NCI-H82 treated with DMSO at 0.1 percent for 48 hours (cell line): ENCODE data around the gene RBM10.

ENCODE experiments used
- DNase-seq: peaks from one replicate; lab custom pipeline; 2025; ENCODE audit not compliant: unreplicated experiment; lab: John Stamatoyannopoulos, UW

Gene RBM10

GRCh38 chrX:47216393-47216925, 71.4 kb downstream of the RBM10 start:
- peak; percentile 50 for DNase-seq

DNA sequence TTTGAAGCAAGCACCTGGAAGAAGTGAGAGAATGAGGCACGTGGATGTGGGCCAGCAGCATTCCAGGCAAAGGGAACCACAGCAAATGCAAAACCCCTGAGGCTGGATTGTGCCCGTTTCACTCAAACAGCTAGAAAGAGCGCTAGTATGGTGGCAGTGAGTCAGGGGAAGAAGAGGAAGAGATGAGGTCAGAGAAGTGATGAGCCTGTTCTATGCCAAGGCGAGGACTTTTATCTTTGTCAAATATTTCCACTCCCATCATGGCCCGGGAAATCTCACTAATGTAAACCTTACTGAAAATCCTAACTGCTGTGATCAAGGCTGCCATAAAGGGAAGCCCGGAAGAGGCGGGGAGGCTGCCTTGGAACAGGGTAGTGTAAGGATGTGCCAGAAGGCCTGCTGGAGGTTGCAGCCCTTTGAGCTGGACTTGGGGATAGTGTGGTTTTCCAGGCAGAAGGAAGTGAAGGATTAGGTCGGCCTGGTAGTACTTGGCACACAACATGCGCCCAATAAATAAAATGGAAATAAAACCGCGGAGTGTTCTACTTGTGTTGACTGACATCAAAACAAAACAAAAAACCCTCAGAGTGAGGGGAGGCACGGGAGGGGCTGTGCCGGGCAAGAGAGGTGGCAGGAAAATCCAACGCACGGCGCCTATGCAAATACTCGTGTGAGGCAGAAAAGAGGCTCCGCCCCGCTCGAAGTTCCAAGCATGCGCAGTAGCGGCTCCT, 72.3 kb downstream of the RBM10 start:
- peak; percentile 67 for DNase-seq

GRCh38 chrX:47217852-47218279, 72.8 kb downstream of the RBM10 start:
- DNase-seq: peak; percentile 99

DNA sequence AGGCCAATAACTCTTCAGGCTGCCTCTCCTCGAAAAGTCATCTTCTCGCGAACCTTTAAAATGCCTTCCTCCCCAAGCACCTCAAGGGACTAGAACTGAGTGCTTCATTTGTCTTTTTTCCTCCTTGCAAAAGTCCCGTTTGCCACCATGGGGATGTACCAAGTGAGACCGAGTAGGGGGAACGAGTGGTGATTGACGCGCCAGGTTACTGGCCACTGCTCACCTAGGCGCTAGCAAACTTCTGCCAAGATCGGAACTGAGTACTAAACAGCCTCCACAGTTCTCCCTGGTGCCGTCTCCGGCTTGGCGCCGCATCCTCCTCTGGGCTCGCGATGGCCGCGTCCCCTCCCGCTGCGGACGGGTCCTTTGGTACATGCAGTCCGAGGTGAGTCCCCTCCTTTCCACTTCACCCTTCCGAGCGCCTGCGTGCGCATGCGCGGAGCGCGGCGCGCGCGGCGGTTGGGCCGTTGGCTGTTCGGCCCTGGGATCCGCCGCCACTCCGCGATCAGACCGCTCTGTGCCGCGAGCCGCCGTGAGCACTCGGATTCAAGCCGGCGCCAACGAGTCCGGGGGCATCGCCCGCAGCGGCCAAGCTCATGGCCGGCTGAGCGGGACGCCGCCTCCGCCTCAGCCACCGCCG, 73.4 kb downstream of the RBM10 start, which contains the start of gene CDK16:
TSS of gene CDK16 (plus strand) at position 402 of the 640 bp plus-strand sequence. CDS start 4,877 bp downstream, outside the sequence.
- peak; percentile 76 for DNase-seq

DNA sequence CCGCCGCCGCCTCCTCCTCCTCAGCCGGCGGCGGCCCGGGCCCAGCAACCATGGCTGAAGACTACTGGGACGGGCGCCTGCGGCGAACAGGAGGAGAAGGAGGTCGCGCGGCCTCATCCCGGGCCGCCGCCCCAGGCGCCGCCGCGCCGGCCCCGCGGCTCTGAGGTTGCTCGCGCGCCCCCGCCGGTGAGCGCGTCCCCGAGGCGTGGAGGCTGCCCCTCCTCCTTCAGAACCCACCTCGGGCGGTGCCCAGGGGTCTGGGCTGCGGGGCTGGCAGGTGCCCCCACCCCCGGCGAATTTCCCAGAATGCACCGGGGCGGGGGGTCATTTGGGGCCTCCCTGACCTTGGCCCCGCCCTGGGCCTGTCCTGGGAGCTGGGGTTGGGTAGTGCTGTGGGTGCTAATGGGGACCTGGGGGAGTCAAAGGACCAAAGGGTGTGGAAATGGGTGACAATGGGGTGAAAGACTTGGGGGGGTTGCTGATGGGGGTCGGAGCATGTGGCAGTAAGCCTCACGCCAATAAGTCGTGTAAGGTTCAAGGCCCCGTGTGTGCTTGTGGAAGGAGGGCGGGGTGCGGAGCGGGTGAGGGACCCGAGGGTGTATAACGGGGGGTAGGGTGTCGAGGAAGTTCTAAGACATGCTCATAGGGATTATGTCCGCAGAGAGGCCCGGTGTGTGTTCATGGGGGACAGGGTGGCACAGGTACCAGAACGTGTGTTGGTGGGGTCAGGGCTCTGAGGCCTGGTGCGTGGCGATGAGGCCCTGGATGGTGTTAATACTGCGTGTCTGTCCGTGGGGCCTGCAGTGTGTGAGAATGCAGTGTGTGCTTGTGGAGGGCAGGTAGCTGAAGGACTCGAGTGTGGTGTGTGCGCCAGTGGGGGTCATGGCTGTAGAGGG, 74.1 kb downstream of the RBM10 start:
- no peak for DNase-seq

GRCh38 chrX:47221756-47222155, 76.7 kb downstream of the RBM10 start:
- no peak for DNase-seq

DNA sequence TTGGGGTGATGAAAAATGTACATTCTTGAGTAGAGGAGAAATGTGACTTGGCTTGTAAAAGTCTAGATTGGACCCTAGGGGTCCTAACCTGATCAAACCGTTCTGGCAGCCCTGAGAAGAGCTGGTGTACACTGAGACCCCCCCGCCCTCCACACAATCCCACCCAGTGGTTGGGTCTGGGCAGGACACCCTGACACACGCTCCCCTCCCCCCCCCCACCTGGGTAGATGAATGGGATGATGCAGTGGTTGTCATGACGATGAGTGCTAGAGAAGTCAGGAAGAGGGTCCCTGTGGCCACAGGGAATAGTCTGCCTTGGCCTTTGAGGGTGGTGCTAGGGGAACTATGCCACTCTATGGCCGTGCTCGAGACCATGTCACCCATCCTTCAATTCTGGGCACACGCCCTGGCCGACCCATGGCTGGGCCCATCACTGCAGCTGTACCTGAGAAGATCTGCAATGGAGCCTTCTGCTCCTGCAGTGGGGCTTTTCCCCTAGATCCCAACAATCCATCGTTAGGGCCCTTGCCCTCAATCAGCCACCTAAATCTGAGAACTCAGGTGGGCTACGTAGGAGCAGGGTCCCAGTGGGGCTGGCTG, 77.8 kb downstream of the RBM10 start:
- no peak for DNase-seq

DNA sequence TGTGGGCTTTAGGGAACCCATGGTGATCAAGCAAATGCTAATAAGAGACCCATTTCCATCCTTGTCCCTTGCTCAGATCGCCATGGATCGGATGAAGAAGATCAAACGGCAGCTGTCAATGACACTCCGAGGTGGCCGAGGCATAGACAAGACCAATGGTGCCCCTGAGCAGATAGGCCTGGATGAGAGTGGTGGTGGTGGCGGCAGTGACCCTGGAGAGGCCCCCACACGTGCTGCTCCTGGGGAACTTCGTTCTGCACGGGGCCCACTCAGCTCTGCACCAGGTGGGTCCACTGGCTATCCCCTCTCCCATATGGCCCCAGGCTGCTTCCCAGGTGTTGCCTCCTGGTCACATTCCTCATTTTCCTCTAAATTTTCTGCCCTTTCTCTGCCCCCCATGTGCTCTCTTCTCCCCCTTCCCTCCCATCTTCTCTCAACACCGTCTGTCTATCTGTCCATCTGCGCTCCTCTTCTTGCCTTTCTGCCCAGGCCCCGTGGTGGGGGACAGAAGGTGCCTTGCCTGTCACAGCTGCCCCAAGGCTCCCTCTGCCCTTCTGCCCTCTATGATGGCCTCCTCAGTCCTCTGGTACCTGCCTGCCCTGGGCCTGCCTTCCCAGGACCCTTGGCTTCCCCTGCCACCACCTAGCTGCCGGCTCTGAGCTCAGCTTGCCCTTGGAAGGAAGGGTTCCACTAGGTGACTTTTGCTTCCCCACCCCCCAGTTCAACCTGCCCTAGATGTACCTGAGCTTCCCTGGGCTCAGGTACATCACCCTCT, 78.6 kb downstream of the RBM10 start:
- DNase-seq: no peak

GRCh38 chrX:47224266-47224895, 79.4 kb downstream of the RBM10 start:
- no peak for DNase-seq

GRCh38 chrX:47224896-47225290, 79.9 kb downstream of the RBM10 start:
- DNase-seq: no peak

DNA sequence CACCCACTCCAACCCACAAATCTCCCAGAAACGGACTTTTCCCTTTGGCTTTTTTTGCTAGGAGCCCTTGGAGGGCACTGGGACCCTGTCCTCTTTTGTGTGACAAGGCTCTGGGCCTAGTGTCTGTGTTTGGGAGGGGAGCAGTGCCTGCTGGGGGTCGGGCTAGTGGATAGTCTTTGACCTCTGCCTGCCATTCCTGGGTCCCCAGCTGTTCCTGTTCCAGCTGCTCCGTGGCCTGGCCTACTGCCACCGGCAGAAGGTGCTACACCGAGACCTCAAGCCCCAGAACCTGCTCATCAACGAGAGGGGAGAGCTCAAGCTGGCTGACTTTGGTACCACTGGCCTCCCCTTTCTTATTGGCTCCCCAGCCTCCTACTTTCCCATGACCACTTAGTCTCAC, 81.0 kb downstream of the RBM10 start:
- DNase-seq: no peak

- DNase-seq: no peak
These were observed 81.7 kb downstream of the RBM10 start for GRCh38 chrX:47226531-47227333.

DNA sequence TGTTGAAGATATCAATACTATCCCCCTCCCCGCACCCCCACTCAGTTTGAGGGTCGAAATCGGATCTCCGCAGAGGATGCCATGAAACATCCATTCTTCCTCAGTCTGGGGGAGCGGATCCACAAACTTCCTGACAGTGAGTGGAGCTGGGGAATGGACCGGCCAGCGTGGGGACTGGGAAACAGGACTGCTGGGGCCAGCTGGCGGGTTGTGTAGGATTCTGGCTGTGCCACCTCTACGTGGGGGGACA, 82.2 kb downstream of the RBM10 start:
- DNase-seq: no peak

DNA sequence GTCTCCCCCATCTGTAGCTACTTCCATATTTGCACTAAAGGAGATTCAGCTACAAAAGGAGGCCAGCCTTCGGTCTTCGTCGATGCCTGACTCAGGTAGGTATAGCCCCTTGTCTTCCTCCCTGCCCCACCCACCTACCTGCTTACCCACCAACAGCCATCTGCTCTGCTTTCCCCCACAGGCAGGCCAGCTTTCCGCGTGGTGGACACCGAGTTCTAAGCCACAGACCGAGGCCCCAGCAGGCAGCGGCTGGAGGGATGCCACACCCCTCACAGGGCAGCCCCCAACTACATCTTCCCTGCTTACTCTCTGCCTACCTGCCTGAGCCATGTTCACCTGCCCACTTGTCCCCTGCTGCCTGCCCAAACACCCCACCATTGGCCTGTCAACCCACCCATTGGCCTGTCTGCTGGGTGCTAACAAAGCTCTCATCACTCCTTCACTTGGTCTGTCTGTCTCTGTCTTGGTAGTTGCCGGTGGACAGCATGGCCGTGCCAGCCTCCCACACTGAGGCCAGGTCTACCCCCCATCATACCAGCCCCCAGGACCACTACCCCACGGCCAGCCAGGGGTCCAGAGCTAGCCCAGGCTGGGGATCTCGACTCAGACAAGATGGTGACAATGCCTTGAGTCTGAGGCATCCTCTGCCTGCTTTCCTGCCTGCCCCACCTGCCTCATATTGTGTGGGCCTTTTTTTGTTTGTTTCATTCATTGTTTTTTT, 83.7 kb downstream of the RBM10 start:
- no peak for DNase-seq

GRCh38 chrX:47229427-47229826, 84.4 kb downstream of the RBM10 start:
- DNase-seq: no peak

DNA sequence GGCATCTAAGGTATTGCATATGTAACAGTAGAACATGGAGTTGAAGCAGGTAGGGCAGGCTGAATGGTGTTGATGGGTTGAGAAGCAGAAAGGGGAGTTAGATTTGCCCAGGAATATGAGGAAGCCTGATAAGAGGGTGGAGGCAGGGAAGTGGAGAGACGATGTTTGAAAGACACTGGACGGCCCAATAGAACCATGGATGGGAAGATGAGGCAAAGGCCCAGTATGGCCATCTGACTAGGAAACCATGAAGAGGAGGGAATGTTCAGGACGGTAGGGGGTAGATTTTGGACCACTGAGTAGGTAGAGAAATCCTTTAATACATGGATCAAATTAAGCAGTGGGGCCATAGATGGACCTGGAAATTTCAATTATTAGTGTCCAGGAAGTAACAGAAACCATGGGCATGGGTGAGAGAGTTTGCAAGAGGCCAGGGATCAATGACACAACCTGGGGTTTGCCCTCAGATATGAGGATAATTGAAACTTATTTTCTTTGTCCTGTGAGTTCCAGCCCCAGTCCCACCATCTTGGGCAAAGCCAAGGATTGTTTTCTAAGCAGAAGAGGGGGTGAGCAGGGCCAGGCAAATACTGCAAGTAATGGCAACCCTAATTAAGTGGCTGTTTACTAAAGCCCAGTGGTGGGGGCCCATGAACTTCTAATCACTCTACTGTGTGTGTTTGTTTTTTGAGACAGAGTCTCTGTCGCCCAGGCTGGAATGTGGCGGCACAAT, 85.3 kb downstream of the RBM10 start:
- DNase-seq: no peak

DNA sequence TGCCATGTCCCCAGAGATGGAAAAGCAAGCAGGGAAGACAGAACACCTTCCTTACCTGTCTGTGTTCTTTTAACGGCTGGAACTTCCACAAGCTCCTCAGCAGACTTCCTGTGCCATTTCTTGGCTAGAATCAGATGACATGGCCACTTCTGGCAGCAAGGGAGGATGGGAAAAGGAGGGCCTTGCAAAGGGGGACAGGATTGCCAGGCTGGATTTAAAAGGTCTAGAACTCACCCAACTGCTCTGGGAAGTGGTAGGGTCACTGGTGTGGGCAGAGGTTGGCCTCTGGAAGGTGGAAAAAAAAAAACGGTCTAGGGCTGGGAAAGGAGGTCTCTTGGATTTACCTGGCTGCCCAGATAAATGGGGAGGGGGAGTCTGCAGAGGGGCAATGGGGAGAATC, 86.1 kb downstream of the RBM10 start:
- DNase-seq: no peak
